ENCODE measurements around the gene PDIA6. TPM values are rescaled to one million over a fixed set of nuclear protein-coding genes. Genes with fewer than 3 reads are reported as not detected.

The PDIA6 gene
- total RNA-seq, 1 experiment from 2014 or later: 149 TPM

- Histone ChIP-seq H3K9ac (ENCODE audit: low read length) (no peak overlapping the region), H3K4me2 (ENCODE audit: low read length) (no peak overlapping the region), H3K27ac (ENCODE audit: low read depth, low read length) (no peak overlapping the region), H3K4me3 (replicated peaks in 1 of 2; ENCODE audit: low read depth in 1 of 2, low read length in 2 of 2) (no peak overlapping the region), H3K4me1 (ENCODE audit: control insufficient read depth in 1 of 2, insufficient read depth in 2 of 2, low read length in 2 of 2) (peaks cover 11 to 21% of the 10 kb centered on the region in 2 experiments), H2AFZ (ENCODE audit: low read depth, low read length, poor library complexity, severe bottlenecking) (no peak overlapping the region), H4K20me1 (ENCODE audit: insufficient read depth) (no peaks in the 10 kb centered on the region), H3K36me3 (ENCODE audit: control insufficient read depth in 1 of 2, insufficient read depth in 2 of 2, low read length in 2 of 2) (no peaks in the 10 kb centered on the region), H3K27me3 (ENCODE audit: insufficient read depth, low read length) (no peaks in the 10 kb centered on the region), H3K9me3 (ENCODE audit: control insufficient read depth in 1 of 2, insufficient read depth in 1 of 2, low read depth in 1 of 2, low read length in 2 of 2) (no peaks in the 10 kb centered on the region), H3K79me2 (ENCODE audit: insufficient read depth, low read length) (no peaks in the 10 kb centered on the region), H3K9me2 (ENCODE audit: insufficient read depth) (no peaks in the 10 kb centered on the region)
- ChIA-PET POLR2A (no interaction called here), CTCF (no interaction called here), RAD21 (ENCODE audit: low non-redundant PET in 1 of 2, low total read pairs in 2 of 2, uncharacterized antibody in 2 of 2, unreplicated experiment in 2 of 2) (no interaction called here)
- no peak for ATAC-seq
- intact Hi-C loops (cut with micrococcal nuclease): no loop called here
- DNase-seq (ENCODE audit: low read depth, low spot score): no peak
- no TSS peak for BruUV-seq (replicated peaks)
- TF ChIP-seq ZNF274 (IDR thresholded peaks at IDR 0.05; ENCODE audit: low read depth, low read length) (no peak), ZBTB33 (IDR thresholded peaks at IDR 0.05; ENCODE audit: extremely low read depth, insufficient replicate concordance, low read length) (no peak), SRF (IDR thresholded peaks at IDR 0.05; ENCODE audit: low read depth) (no peak), JUND (IDR thresholded peaks at IDR 0.05) (no peak), MAX (IDR thresholded peaks at IDR 0.05) (no peak), POLR2A (IDR thresholded peaks at IDR 0.05; ENCODE audit: borderline replicate concordance, extremely low read depth, insufficient read depth, insufficient read length) (no peak), POLR2AphosphoS5 (IDR thresholded peaks at IDR 0.05; ENCODE audit: low read depth, low read length) (no peak), YY1 (IDR thresholded peaks at IDR 0.05; ENCODE audit: extremely low read depth, insufficient replicate concordance, low read depth, low read length) (no peak), FOSL1 (IDR thresholded peaks at IDR 0.05; ENCODE audit: low read depth) (no peak), REST (IDR thresholded peaks at IDR 0.05; ENCODE audit: low read depth) (no peak), SP1 (IDR thresholded peaks at IDR 0.05; ENCODE audit: low read depth) (no peak), RAD21 (IDR thresholded peaks at IDR 0.05; ENCODE audit: low read depth) (no peak), CEBPB (IDR thresholded peaks at IDR 0.05; ENCODE audit: low read depth) (no peak), CBX3 (IDR thresholded peaks at IDR 0.05; ENCODE audit: low read depth) (no peak), ATF3 (IDR thresholded peaks at IDR 0.05) (no peak), SIN3A (IDR thresholded peaks at IDR 0.05; ENCODE audit: low read depth) (no peak)
These were observed 51.6 kb downstream of the PDIA6 start for GRCh38 chr2:10760794-10761504.
